ENCODE measurements around the gene OR52I2.

DNA sequence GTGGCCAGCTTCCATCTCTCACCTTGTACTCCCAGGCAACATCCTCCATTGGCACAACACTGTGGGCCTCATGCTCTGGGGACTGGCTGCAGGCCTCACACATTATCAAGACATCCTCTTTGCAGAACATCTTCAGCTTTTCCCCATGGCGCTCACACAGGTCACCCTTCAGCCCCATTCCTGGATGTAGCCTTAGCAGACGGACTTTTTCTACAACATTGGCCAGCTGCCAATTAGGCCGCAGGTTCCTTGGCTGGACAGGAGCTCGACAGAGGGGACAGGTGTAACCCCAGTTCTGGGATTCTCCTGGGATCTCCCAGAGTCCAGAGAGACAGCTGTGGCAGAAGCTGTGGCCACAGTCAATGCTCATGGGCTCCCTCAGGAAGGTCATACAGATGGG, 23.5 kb downstream of the OR52I2 start:
- TF ChIP-seq, protein P1, sequence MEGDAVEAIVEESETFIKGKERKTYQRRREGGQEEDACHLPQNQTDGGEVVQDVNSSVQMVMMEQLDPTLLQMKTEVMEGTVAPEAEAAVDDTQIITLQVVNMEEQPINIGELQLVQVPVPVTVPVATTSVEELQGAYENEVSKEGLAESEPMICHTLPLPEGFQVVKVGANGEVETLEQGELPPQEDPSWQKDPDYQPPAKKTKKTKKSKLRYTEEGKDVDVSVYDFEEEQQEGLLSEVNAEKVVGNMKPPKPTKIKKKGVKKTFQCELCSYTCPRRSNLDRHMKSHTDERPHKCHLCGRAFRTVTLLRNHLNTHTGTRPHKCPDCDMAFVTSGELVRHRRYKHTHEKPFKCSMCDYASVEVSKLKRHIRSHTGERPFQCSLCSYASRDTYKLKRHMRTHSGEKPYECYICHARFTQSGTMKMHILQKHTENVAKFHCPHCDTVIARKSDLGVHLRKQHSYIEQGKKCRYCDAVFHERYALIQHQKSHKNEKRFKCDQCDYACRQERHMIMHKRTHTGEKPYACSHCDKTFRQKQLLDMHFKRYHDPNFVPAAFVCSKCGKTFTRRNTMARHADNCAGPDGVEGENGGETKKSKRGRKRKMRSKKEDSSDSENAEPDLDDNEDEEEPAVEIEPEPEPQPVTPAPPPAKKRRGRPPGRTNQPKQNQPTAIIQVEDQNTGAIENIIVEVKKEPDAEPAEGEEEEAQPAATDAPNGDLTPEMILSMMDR (IDR thresholded peaks at IDR 0.05), result no peak
- TF ChIP-seq POLR2A (IDR thresholded peaks at IDR 0.05), result no peak
